ENCODE data around the gene TCF4.

GRCh38 chr18:55585920-55586561 lies 2.0 kb downstream of the TCF4 start:
- TF ChIP-seq CTCF (conservative IDR thresholded peaks at IDR 0.05; ENCODE audit: low read depth in 2 of 2) (no peak), POLR2AphosphoS5 (IDR thresholded peaks at IDR 0.05; ENCODE audit: low read depth) (peak; percentile 26; the same call in 1 of the 2 replicates), EZH2phosphoT487 (IDR thresholded peaks at IDR 0.05; ENCODE audit: unreplicated experiment) (no peak), ZNF331 (CRISPR knock-in tag; IDR thresholded peaks at IDR 0.05; ENCODE audit: low read depth) (no peak), REST (IDR thresholded peaks at IDR 0.05; ENCODE audit: unreplicated experiment) (no peak)
- TF ChIP-seq, protein P1, sequence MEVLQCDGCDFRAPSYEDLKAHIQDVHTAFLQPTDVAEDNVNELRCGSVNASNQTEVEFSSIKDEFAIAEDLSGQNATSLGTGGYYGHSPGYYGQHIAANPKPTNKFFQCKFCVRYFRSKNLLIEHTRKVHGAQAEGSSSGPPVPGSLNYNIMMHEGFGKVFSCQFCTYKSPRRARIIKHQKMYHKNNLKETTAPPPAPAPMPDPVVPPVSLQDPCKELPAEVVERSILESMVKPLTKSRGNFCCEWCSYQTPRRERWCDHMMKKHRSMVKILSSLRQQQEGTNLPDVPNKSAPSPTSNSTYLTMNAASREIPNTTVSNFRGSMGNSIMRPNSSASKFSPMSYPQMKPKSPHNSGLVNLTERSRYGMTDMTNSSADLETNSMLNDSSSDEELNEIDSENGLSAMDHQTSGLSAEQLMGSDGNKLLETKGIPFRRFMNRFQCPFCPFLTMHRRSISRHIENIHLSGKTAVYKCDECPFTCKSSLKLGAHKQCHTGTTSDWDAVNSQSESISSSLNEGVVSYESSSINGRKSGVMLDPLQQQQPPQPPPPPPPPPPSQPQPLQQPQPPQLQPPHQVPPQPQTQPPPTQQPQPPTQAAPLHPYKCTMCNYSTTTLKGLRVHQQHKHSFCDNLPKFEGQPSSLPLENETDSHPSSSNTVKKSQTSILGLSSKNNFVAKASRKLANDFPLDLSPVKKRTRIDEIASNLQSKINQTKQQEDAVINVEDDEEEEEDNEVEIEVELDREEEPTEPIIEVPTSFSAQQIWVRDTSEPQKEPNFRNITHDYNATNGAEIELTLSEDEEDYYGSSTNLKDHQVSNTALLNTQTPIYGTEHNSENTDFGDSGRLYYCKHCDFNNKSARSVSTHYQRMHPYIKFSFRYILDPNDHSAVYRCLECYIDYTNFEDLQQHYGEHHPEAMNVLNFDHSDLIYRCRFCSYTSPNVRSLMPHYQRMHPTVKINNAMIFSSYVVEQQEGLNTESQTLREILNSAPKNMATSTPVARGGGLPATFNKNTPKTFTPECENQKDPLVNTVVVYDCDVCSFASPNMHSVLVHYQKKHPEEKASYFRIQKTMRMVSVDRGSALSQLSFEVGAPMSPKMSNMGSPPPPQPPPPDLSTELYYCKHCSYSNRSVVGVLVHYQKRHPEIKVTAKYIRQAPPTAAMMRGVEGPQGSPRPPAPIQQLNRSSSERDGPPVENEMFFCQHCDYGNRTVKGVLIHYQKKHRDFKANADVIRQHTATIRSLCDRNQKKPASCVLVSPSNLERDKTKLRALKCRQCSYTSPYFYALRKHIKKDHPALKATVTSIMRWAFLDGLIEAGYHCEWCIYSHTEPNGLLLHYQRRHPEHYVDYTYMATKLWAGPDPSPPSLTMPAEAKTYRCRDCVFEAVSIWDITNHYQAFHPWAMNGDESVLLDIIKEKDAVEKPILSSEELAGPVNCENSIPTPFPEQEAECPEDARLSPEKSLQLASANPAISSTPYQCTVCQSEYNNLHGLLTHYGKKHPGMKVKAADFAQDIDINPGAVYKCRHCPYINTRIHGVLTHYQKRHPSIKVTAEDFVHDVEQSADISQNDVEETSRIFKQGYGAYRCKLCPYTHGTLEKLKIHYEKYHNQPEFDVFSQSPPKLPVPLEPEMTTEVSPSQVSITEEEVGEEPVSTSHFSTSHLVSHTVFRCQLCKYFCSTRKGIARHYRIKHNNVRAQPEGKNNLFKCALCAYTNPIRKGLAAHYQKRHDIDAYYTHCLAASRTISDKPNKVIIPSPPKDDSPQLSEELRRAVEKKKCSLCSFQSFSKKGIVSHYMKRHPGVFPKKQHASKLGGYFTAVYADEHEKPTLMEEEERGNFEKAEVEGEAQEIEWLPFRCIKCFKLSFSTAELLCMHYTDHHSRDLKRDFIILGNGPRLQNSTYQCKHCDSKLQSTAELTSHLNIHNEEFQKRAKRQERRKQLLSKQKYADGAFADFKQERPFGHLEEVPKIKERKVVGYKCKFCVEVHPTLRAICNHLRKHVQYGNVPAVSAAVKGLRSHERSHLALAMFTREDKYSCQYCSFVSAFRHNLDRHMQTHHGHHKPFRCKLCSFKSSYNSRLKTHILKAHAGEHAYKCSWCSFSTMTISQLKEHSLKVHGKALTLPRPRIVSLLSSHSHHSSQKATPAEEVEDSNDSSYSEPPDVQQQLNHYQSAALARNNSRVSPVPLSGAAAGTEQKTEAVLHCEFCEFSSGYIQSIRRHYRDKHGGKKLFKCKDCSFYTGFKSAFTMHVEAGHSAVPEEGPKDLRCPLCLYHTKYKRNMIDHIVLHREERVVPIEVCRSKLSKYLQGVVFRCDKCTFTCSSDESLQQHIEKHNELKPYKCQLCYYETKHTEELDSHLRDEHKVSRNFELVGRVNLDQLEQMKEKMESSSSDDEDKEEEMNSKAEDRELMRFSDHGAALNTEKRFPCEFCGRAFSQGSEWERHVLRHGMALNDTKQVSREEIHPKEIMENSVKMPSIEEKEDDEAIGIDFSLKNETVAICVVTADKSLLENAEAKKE (CRISPR knock-in tag; IDR thresholded peaks at IDR 0.05): no peak

Measured in GM23338 (cell line).